ENCODE results near the gene HECW1. TPM values are rescaled to one million over a fixed set of nuclear protein-coding genes. Genes with fewer than 3 reads are reported as not detected.

Gene HECW1
- total and polyA plus RNA-seq, 2 of the 13 experiments (the other 11 are each of a cell fraction or from before 2014, with no cell fraction given) = not detected

- TF ChIP-seq ZGPAT (CRISPR knock-in tag; IDR thresholded peaks at IDR 0.05) (peak; percentile 31; the same call in 1 of the 2 replicates), ARNT2 (CRISPR knock-in tag; IDR thresholded peaks at IDR 0.05; ENCODE audit: low read depth) (no peak), MTERF4 (CRISPR knock-in tag; IDR thresholded peaks at IDR 0.05) (no peak), ZNF598 (CRISPR knock-in tag; IDR thresholded peaks at IDR 0.05; ENCODE audit: borderline replicate concordance) (no peak), KDM1A (CRISPR knock-in tag; IDR thresholded peaks at IDR 0.05) (peak; percentile 35; the same call in 1 of the 2 replicates), TBX3 (IDR thresholded peaks at IDR 0.05; ENCODE audit: borderline replicate concordance) (no peak), PRPF4 (IDR thresholded peaks at IDR 0.05; ENCODE audit: low read depth, low read length, poor library complexity, severe bottlenecking) (no peak), ZBTB8A (CRISPR knock-in tag; IDR thresholded peaks at IDR 0.05; ENCODE audit: borderline replicate concordance, low read depth) (no peak), CEBPZ (IDR thresholded peaks at IDR 0.05; ENCODE audit: low read length) (no peak), ZNF329 (CRISPR knock-in tag; IDR thresholded peaks at IDR 0.05; ENCODE audit: low read depth) (no peak), ZBTB39 (CRISPR knock-in tag; IDR thresholded peaks at IDR 0.05) (no peak), CEBPB (IDR thresholded peaks at IDR 0.05; ENCODE audit: borderline replicate concordance, low read depth, low read length) (peak; percentile 68; the same call in 1 of the 2 replicates), SMAD9 (CRISPR knock-in tag; IDR thresholded peaks at IDR 0.05) (no peak), ZNF737 (CRISPR knock-in tag; IDR thresholded peaks at IDR 0.05; ENCODE audit: borderline replicate concordance) (no peak), ASH2L (IDR thresholded peaks at IDR 0.05; ENCODE audit: insufficient read length, low read depth, low read length) (no peak), GATAD2A (CRISPR knock-in tag; IDR thresholded peaks at IDR 0.05) (0 out of 2 replicates have a peak, but pooled peaks have one; percentile 38), NBN (conservative IDR thresholded peaks at IDR 0.05) (no peak)
- TF ChIP-seq, protein P1, sequence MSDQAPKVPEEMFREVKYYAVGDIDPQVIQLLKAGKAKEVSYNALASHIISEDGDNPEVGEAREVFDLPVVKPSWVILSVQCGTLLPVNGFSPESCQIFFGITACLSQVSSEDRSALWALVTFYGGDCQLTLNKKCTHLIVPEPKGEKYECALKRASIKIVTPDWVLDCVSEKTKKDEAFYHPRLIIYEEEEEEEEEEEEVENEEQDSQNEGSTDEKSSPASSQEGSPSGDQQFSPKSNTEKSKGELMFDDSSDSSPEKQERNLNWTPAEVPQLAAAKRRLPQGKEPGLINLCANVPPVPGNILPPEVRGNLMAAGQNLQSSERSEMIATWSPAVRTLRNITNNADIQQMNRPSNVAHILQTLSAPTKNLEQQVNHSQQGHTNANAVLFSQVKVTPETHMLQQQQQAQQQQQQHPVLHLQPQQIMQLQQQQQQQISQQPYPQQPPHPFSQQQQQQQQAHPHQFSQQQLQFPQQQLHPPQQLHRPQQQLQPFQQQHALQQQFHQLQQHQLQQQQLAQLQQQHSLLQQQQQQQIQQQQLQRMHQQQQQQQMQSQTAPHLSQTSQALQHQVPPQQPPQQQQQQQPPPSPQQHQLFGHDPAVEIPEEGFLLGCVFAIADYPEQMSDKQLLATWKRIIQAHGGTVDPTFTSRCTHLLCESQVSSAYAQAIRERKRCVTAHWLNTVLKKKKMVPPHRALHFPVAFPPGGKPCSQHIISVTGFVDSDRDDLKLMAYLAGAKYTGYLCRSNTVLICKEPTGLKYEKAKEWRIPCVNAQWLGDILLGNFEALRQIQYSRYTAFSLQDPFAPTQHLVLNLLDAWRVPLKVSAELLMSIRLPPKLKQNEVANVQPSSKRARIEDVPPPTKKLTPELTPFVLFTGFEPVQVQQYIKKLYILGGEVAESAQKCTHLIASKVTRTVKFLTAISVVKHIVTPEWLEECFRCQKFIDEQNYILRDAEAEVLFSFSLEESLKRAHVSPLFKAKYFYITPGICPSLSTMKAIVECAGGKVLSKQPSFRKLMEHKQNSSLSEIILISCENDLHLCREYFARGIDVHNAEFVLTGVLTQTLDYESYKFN (CRISPR knock-in tag; conservative IDR thresholded peaks at IDR 0.05) = peak; percentile 57
These were observed 370.3 kb downstream of the HECW1 start (continued) for GRCh38 chr7:43482679-43483252.

Data from HepG2 (cell line).